Measurements from ENCODE around the gene EGFL8.

- TF ChIP-seq BRCA1 (IDR thresholded peaks at IDR 0.05; ENCODE audit: low read depth, low read length) (no peak), EZH2 (IDR thresholded peaks at IDR 0.05; ENCODE audit: low read depth, low read length, severe bottlenecking) (no peak), ASH2L (IDR thresholded peaks at IDR 0.05; ENCODE audit: low read length) (no peak), POLR2A (IDR thresholded peaks at IDR 0.05; ENCODE audit: control extremely low read depth in 1 of 2, low read depth in 2 of 2, low read length in 2 of 2) (no peak), CTCF (IDR thresholded peaks at IDR 0.05; ENCODE audit: control extremely low read depth in 1 of 3, insufficient read depth in 1 of 3, low read depth in 1 of 3, low read length in 3 of 3) (no peak), CTBP2 (IDR thresholded peaks at IDR 0.05; ENCODE audit: borderline replicate concordance, insufficient read depth, insufficient read length, low read length) (no peak), CEBPB (IDR thresholded peaks at IDR 0.05; ENCODE audit: low read depth, low read length) (no peak), POLR2AphosphoS5 (IDR thresholded peaks at IDR 0.05; ENCODE audit: low read depth, low read length) (no peak)
Measured at GRCh38 chr6:32181148-32181702, 16.8 kb downstream of the EGFL8 start.

Measured in H1 (cell line).